SIG-M5 (cell line): Measurements from ENCODE around the gene INKA2.

ENCODE experiments used
- DNase-seq: peaks from one replicate; lab custom pipeline; 2025; lab: John Stamatoyannopoulos, UW

The INKA2 gene

DNA sequence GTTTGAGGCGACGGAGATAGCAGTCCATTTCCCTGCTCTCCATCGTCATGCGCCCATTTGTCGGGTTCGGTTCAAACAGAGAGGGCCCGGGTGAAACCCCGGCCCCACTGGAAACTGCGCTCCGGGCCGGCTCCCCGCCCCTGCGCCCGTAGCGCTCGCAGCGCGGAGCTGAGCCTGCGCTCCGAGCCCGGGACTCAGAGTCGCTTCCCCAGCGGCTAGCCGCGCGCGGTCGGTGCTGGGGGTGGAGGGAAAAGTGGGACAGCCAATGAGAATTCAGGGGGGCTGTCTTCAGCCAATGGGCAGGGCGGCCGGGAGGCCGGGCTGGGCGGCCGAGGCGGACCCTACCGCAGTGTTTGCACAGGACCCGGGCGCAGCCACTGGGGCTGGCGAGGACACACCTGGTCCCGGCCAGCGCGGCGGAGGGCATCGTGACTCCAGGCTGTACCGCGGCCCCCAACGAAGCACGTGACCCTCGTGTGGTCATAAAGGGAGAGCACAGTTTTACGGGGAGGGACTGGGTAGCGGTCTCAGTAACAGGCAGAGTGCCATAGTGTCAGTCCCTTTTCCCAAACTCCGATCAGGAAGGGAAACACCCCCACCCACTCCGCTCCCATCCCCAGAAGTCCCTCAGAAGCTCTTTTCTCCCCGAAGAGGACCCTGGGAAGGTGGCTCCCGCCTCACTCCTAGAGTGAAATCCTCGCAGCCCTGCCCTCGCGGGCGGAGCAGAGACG is at the start of gene INKA2:
INKA2 (minus strand) TSS at position 202 of the 731 bp plus-strand sequence; CDS start at position 49, 153 bp downstream.
- no peak for DNase-seq

DNA sequence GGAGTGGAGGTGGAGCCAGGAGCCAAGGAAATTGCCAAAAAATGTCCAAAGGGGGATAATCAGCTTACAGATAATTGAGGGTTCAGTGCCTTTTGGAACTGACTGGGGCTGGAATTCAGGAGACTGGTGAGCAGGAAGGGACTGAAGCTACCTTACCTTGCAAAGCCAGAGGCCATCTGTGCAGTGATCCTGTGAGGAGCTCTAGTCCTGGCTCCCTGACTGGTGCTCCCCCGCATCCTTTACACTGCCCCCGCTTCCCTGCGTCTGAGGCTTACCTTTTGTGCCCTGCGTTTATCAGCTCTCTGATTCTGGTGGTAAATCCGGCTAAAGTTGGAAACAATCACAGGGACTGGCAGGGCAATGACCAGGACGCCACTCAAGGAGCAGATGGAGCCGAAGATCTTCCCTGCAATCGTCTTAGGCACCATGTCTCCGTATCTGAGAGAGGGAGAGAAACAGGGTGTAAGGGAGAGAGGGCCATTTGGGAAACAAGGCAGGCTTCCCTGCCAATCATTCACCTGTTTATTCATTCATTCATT is 47.5 kb upstream of the INKA2 start:
- no peak for DNase-seq

DNA sequence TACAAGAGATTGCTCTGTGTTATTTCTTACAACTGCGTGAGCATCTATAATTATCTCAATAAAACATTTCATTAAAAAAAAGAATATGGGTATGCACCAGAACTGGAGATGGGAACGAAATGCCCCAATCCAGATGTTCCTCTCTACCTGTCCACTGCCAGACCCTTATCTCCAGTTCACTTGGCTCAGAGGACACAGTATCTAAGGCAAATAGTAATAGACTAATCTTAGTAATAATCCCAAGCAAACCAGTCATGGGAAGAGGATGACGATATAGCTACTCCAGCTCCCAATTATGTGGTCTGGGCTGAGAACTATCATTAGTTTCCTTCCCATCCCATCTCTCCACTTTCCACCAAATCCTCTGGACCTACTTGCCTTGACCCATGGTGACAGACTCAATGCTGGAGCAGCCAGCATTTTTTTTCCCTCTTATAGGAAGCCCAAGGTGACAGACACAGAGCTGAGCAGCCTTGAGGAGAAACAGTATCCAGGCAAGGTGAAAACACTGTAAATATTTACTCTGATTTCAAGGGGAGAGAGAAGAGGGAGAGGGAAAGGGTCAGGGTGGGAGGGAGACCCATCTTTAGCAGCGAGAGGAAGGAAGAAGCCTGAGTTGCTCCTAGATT is 45.2 kb upstream of the INKA2 start:
- no peak for DNase-seq

DNA sequence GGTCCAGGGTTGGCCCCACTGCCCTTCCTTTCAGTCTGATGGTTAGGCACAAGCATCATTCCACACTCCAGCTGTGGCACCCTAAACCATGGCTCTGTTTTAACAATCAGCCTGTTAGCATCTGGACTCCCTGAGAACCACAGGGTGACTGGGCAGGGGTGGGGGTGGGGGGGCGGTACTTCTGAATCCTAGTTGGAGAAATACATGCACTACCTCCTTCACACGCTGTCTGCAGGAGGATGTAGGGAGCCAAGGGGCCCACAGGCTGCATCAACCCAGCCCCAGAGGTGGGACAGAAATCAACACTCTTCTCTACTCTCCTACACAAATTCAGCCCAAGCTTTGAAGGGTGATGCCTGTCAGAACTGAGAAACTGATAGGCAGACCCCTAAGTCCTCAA is 40.4 kb upstream of the INKA2 start:
- DNase-seq = no peak

DNA sequence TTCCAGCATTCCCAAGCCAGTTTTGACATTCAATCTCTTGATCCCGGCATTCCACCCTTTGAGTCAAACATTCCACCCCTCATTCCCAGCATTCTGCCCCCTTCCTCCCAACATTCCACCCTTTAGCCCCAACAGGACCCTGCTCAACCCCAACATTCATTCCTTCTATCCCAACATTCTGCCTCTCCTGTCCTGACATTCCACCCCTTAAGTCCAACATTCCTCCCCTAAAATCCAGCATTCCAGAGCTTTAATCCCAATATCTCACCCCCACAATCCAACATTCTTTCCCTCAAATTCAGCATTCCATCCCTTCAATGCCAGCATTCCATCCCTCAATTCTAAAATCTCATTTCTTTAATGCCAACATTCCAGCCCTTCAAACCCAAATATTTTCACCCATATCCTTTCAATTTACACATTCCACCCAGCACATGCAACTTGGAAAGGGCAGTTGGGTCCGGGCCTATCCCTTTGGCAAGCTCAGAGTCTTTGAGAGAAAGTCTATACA is 39.4 kb upstream of the INKA2 start:
- DNase-seq = no peak

DNA sequence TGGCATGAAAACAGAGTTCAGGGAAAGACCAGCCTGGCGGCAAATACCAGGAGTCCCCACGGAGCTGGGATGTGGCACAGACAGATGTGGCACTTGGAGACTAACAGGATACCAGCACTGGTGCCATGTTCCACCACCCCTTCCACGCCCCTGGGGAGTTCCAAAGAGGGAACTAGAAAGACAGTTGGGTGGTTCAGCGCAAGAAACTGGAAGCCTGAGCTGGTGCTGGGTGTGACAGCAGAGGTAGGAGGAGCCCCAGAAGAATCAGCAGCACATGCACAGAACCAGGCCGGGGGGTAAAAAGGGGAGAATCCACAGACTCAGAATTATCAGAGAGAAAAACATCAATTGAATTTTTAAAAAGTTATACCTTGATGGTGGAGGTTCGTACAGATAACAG is 38.9 kb upstream of the INKA2 start:
- no peak for DNase-seq

DNA sequence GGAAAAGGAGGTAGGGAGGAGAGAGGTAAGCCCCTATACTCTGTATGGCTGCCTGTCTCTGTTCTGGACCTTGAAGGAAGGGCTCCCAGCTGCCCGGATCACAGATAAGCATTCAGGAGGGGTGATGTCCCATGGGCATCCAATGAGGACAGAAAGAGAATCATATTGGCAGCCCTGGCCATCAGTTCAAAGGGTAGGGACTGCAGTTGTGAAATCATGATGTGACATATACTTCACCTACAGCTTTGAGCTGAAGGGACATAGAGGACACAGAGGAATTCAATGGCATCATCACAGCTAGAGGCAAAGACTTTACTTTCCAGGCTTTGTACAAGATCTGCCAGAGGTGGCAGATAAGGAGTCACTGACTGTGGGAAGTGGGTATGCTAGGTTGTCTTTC is 38.1 kb upstream of the INKA2 start:
- DNase-seq = no peak

DNA sequence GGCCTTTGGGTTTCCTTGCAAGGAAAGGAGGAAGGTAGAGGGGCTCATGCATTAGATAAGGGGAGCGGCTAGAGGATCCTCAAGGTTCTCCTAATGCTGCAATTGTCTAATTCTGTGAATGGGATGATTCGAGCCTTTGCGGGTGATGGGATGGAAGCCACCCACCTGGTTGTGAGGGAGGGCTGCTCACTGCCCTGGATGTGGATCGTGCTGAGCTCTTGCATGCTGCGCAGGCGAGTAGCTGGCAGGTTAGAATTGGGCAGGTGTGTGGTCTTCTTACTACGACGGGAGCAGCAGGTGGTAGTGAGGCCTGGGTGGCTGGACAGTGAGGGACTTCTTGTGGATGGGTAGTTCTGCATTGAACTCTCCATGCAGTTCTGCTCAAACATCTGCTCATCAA is 37.7 kb upstream of the INKA2 start:
- DNase-seq = no peak

DNA sequence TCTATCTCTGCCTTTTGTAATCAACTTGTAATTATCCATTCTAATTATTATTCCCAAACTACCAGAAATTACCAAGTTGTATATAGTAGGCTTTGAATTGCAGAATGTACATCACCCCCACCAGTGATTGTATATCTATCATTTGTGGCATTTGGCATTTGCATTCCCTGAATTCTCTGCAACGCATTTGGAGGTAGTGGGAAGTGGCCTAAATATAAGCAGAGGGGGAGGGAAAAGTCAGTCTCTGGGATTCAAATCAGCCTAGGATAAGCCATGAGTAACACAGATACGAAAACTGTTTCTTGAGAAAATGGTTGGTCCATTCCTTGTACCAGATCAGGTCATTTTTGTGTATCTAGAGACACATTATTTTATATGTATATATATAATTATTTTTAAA is 37.2 kb upstream of the INKA2 start:
- DNase-seq = no peak

DNA sequence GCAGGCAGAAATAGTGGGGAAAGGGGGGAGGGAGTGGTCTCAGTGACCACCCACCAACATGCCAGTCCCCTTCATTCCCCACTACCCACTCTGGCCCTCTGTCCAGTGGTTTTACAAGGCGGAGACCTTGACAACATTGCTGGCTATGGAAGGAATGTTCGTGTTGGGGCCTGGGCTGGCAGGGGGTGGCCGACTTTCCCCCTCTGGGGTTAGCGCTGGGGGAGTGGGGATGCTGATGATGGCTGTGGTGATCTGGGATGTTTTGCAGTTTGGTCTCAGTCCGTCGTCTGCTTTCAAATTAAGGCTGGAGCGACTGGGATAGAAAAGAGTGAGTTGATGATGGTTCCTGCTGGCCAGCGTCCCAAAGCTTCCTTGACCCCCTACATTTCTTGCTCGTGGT is 36.8 kb upstream of the INKA2 start:
- no peak for DNase-seq

DNA sequence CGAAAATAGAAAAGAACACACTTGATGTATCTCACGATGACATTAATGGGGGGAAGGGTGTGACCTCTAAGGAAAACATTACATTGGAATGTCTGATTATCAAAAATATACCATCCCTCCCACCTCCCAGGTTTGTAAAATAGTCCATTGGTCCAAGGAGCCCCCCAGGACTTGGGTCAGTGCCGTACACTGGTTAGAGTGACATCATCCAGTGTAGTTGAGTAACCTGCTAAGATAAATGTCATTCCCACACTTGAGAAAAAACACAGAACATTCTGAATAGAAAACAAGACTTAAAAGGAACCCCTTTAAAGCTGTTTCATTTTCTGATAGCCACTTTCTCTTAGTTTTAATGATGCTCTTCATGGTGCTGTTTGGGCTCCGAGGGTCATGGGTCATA is 31.7 kb upstream of the INKA2 start:
- DNase-seq = no peak

DNA sequence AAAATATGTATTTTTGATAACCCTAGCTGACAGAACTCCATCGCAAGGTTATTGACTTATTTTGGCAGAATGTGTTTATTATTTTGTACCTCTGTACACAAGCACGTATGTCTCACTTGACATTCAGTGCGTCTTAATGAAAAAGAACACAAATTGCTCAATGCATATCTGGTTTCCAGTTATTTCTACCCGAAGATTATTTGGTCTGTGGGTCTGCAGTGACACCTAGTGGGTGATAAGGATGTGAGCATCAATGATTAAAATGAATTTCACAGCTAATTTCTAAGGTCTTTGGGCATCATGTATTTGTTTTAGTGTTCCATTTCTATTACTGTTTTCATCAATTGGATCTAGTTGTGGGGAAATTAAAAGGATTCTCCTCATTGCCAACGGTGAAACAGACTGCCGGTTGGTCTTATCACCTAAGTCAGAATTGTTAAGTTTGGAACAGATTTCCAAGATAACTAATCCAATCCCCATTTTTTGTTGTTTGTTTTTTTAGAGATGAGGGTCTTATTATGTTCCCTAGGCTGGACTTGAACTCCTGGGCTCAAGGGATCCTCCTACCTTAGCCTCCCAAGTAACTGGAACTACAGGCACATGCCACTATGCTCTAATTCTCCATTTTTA is 30.4 kb upstream of the INKA2 start:
- peak; percentile 24 for DNase-seq

DNA sequence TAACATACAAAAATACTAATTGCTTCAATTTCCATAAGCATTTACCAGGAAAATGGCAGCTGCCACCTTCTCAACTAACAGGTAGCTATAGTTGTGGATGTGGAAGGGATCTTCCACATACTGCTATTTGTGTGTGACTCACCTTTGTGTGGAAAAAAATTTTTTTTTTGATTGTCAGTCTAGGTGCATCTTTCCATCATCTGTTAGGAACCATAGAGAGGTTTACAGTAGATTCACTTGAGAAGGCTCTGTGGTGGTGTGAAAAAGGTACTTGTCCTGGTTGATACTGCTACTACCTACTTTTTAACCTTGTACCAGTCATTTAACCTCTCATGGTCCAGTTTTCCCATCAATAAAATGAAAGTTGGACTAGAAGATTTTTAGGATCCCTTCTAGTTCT is 29.4 kb upstream of the INKA2 start:
- DNase-seq = no peak

DNA sequence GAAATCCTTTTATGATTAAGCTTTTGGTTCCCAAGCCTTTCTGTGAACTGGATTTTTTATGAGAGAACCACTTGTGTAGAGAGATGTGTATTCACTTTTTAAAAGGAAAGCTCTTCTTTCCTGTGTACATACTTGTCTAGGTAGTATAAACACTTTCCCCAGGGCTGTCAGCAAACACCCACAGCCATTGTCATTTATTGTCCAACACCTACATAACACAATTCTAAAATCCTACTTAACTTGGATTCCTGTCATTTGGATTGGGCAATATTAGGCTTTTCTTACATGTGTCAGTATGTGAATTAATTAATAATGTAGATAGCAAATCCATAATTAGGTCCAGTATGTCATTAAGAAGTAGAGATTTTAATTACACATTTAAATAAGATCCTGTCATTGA is 28.8 kb upstream of the INKA2 start:
- DNase-seq = no peak

DNA sequence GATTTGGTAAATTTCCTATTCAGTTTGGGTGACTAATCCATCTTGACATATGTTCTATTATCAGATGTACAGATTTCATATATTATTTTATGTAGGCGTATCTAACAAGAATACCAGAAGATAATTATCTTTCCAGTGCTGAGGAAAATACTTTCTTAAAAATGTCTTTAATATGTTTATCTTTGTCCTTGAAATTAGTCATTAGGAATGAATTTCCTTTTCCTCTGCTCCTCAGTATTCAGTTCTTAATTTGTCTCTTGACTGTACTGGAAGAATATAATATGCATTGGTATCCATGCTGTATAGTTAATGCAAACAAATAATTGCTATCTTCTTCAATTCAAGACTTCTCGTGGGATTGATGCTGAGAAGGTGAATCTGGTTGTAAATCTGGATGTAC is 23.1 kb upstream of the INKA2 start:
- DNase-seq = no peak

DNA sequence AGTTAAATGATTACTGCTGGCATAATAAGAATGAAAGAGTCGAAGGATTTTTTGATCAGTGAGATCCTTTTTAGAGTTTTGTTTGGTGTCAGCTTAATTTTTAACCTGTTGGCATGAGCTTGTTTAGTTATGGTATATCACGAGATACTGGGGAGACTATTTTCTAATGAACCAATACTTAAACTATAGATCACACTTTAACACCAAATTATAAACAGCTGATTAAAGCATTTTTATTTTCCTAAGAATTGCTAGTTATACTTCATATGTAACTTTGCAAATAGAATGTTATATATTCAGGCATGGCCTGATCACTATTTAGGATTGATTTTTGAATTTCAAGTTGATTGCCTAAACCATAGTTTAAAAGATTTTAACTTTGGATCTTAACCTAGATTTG is 22.5 kb upstream of the INKA2 start:
- no peak for DNase-seq

DNA sequence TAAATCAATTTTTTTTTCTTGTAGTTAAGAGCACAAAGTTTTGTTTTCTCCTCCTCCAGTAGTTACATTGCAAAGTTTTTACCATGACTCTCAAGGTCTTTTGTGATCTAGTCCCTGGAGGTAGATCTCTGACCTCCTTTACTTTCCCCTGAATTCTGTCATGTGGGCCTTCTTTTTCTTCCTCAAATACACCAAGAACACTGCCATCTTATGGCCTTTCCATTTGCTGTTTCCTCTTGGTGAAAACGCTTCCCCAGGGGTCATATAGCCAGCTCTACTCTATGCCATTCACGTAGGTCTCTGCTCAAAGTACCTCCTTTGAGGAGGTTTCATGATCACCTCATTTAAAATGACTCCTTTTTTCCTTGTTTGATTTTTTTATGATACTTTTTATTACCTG is 19.2 kb upstream of the INKA2 start:
- DNase-seq = no peak

DNA sequence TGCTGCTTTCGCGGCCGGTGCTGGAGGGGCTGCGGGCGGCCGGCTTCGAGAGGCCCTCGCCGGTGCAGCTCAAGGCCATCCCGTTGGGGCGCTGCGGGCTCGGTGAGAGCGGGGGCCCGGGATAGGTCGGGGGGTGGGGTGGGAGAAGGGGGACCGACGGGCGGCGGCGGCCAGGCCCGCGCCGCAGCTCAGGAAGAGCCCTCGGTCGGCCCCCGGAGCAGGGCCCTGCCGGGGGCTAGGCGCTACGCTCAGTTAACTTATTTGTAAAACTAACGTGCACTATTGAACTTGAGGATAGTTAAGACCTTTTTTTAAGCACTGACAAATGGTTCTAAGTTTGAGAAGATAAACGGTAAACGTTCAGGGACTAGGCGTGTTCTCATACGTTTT is 16.9 kb upstream of the INKA2 start:
- no peak for DNase-seq

DNA sequence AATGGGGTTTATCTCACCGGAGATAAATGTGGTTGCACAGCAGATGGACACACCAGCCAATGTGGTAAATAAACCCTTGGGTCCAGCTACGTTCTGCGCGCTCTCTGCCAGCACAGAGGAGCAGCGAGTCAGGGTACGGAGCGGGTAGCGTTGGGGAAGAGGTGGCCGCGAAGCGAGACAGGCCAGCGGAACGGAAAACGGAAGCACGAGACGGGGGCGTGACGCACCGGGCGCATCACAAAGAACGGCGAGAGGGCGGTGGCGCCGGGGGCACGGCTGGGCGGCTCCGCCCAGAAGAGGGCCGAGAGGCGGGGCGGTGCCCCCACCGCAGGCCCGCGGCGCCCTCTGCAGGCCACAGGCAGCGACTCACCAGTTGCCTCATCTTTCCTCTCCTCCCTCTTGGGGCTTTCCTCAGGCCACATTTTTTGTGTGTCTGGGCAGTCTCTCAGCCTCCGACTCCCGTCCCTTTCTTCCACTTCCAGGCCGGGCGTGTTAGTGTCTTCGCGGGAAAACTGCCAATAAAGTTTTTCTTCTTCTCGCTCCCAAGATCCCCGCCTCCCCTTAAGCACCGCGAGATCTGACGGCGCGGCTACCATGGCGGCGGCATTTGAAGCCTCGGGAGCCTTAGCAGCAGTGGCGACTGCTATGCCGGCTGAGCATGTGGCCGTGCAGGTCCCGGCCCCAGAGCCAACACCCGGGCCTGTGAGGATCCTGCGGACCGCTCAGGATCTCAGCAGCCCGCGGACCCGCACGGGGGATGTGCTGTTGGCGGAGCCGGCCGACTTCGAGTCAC is 16.3 kb upstream of the INKA2 start, which contains the start of gene DDX20:
DDX20 (plus strand) TSS at position 571 of the 793 bp plus-strand sequence; CDS start at position 595, 24 bp downstream.
- DNase-seq = peak; percentile 87

DNA sequence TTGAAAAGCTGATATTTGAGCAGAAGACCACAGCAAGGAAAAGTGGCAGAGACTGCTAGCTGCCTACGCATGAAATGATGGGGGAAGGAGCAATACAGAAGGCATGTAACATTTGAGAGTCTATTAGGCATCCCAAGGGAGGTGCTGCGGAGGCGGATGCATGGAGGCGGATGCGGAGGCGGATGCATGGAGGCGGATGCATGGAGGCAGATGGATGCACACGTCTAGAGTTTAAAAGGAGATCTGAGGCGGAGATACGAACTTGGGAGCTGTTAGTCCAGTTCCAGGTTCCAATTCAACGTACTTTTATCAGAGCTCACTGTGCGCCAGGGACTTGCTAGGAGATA is 15.8 kb upstream of the INKA2 start:
- DNase-seq = no peak

DNA sequence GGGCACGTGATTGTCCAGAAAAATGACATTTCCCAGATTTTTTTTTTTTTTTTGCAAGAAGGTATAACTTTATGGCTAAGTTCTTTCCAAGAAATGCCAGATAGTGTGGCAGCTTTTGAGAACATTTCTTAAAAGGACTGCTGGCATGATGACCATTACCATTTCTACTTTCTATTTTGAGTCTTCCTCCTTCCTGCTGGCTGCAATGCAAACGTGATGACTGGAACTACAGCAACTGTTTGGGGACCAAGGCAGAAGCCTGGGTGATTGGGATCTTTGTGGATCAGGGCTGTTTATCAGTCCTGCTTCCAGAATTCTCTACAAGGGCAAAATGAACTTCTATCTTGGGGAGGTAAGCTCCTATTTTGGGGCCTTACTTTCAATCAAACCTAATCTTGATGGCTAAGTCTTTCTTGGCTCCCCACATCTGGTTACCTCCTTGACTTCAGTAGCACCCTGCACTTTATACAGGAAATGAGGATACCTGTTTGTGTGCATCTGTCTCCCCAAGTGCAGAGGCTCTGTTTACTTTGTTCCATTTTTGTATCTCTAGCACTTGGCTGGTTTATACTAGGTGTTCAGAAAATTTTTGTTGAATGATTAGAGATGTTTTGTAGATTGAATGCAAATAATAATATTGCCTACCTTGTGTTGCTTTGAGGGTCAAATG is 12.8 kb upstream of the INKA2 start:
- no peak for DNase-seq

DNA sequence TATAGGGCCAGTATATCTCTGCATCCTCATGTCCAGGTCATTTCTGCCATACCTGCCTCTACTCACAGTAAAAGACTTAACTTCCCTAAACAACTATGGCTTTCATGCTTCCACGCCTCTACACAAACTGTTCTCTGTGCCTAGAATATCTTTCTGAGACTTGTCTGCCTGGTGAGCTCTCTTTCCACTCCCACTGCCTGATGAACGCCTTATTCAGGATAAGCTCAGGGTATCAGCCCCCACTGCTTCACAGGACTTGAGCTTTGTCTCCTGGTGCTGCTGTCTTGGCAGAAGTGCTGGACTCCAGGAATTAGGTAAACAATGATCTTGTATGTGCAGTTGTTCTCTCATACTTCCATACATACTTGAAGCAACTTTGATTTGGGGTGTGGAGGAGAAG is 11.7 kb upstream of the INKA2 start:
- DNase-seq = no peak
